K562 (cell line): Measurements from ENCODE around the gene CELF6. TPM values are rescaled to one million over a fixed set of nuclear protein-coding genes. Genes with fewer than 3 reads are reported as not detected.
A peak's percentile ranks its signal among the peaks of the same experiment; 100 is the strongest.

ENCODE experiments used
- BDP1 ChIP-seq: IDR thresholded peaks from 3 replicates; pipeline ENCODE4 v1.6.1; 2011; ENCODE audit not compliant: insufficient read length, insufficient read depth
- BHLHE40 ChIP-seq: IDR thresholded peaks from 2 replicates; pipeline ENCODE4 v1.6.1; 2011; ENCODE audit warnings: low read length, improper control_type of control experiment
- CBX5 ChIP-seq: IDR thresholded peaks from 2 replicates; pipeline ENCODE4 v1.6.1; 2014; ENCODE audit warnings: low read depth, borderline replicate concordance
- CCAR2 ChIP-seq: fragments of 200-400 bp; formaldehyde crosslinking; IDR thresholded peaks from 2 replicates; pipeline ENCODE4 v1.6.1; 2017; ENCODE audit warnings: mild to moderate bottlenecking, low read depth, low read length
- FOSL1 ChIP-seq: fragments of 200-800 bp; sonication (Bioruptor generic); conservative IDR thresholded peaks from 2 replicates; pipeline ENCODE4 v1.6.1; 2016; ENCODE audit warnings: missing genetic modification characterization, missing compliant biosample characterization
- GABPB1 ChIP-seq: sonication (generic); formaldehyde crosslinking; IDR thresholded peaks from 2 replicates; pipeline ENCODE4 v1.8.0; 2022; ENCODE audit warnings: mild to moderate bottlenecking, missing genetic modification reagents
- KDM1A ChIP-seq, 2 experiments: fragments of 450-650 bp; IDR thresholded peaks; 2 replicates each; pipeline ENCODE4 v1.6.1; 2016; ENCODE audit warnings: mild to moderate bottlenecking in 2 of 2
- MED1 ChIP-seq: sonication (generic); formaldehyde crosslinking; IDR thresholded peaks from 2 replicates; pipeline ENCODE4 v1.8.1; 2023; ENCODE audit warnings: missing genetic modification reagents, borderline replicate concordance
- MTA1 ChIP-seq: fragments of 450-650 bp; IDR thresholded peaks from 2 replicates; pipeline ENCODE4 v1.6.1; 2017; ENCODE audit warnings: borderline replicate concordance
- NR2F6 ChIP-seq: fragments of 450-650 bp; formaldehyde crosslinking; IDR thresholded peaks from 2 replicates; pipeline ENCODE4 v1.4.0; 2020; ENCODE audit warnings: mild to moderate bottlenecking
- POLR2A ChIP-seq: fragments of 450-650 bp; conservative IDR thresholded peaks from 2 replicates; pipeline ENCODE4 v1.6.1; 2016
- POLR2AphosphoS5 ChIP-seq: IDR thresholded peaks from 2 replicates; pipeline ENCODE4 v1.6.1; 2011; ENCODE audit warnings: mild to moderate bottlenecking, low read depth, low read length, moderate library complexity; ENCODE audit not compliant: control insufficient read depth, insufficient read depth
- SMARCB1 ChIP-seq: IDR thresholded peaks from 2 replicates; pipeline ENCODE4 v1.6.1; 2011; ENCODE audit warnings: improper control_type of control experiment, low read depth; ENCODE audit not compliant: insufficient read length
- SMARCC2 ChIP-seq: fragments of 450-650 bp; IDR thresholded peaks from 2 replicates; pipeline ENCODE4 v1.6.1; 2017; ENCODE audit warnings: antibody characterized with exemption, moderate library complexity, mild to moderate bottlenecking, low read depth
- TAF7 ChIP-seq: fragments of 450-650 bp; IDR thresholded peaks from 2 replicates; pipeline ENCODE4 v1.6.1; 2016; ENCODE audit warnings: missing genetic modification characterization, missing compliant biosample characterization
- TBL1XR1 ChIP-seq, 2 experiments: IDR thresholded peaks; 2 replicates each; pipeline ENCODE4 v1.6.1; 2012; ENCODE audit warnings: improper control_type of control experiment in 2 of 2, low read length in 2 of 2, mild to moderate bottlenecking in 1 of 2
- ZNF165 ChIP-seq: fragments of 250-450 bp; sonication (Bioruptor Pico); IDR thresholded peaks from 2 replicates; pipeline ENCODE4 v1.4.0; 2020; ENCODE audit warnings: borderline replicate concordance
- ZNF23 ChIP-seq: fragments of 250-450 bp; sonication (Bioruptor Pico); IDR thresholded peaks from 2 replicates; pipeline ENCODE4 v1.4.0; 2020; ENCODE audit warnings: mild to moderate bottlenecking
- ZNF668 ChIP-seq: fragments of 250-450 bp; sonication (Bioruptor Pico); IDR thresholded peaks from 2 replicates; pipeline ENCODE4 v1.8.0; 2022; ENCODE audit warnings: mild to moderate bottlenecking, inconsistent platforms
- ZNF695 ChIP-seq: fragments of 450-650 bp; formaldehyde crosslinking; IDR thresholded peaks from 2 replicates; pipeline ENCODE4 v1.4.0; 2020; ENCODE audit warnings: mild to moderate bottlenecking, moderate library complexity
- ZNF830 ChIP-seq: fragments of 250-450 bp; sonication (Bioruptor Pico); IDR thresholded peaks from 2 replicates; pipeline ENCODE4 v1.5.0; 2021; ENCODE audit warnings: mild to moderate bottlenecking
- polyA plus RNA-seq, 8 experiments: library from polyadenylated mRNA; depleted of rRNA in 4 of 8; stranded (reverse) in 5 of 8; unstranded in 3 of 8; fragments of >200 nt; fragmentation: Nextera tagmentation in 2 of 8; fragmentation: Illumina TruSeq in 1 of 8; extraction: Ambion mirVana in 2 of 8; extraction: Trizol in 1 of 8; gene quantifications; 2 replicates each; pipeline versions ENCODE4 v1.2.1 to v1.2.3, GENCODE V29; 2011 to 2014; ENCODE audit warnings: inconsistent platforms in 1 of 8, missing spikeins in 1 of 8
- total RNA-seq, 7 experiments: library from RNA; depleted of rRNA in 6 of 7; stranded (reverse); fragments of >200 nt in 6 of 7; fragmentation: Illumina TruSeq in 2 of 7; extraction: Trizol in 2 of 7; gene quantifications; 2 replicates each; pipeline versions ENCODE4 v1.2.1 to v1.2.3, GENCODE V29; 2011 to 2021; ENCODE audit warnings: low replicate concordance in 1 of 7
- TF ChIP-seq, protein P1 (sequence below): fragments of 450-650 bp; IDR thresholded peaks from one replicate; pipeline ENCODE4 v1.6.1; 2018; ENCODE audit warnings: mild to moderate bottlenecking, moderate library complexity; ENCODE audit not compliant: partially characterized antibody
- TF ChIP-seq, protein P2 (sequence below): IDR thresholded peaks from 3 replicates; pipeline ENCODE4 v1.6.1; 2011; ENCODE audit warnings: borderline replicate concordance, mild to moderate bottlenecking, moderate library complexity; ENCODE audit not compliant: insufficient read length; ENCODE audit errors: extremely low read depth
- TF ChIP-seq, protein P3 (sequence below): fragments of 450-650 bp; formaldehyde crosslinking; IDR thresholded peaks from 2 replicates; pipeline ENCODE4 v1.4.0; 2020; ENCODE audit warnings: mild to moderate bottlenecking, moderate library complexity

CELF6 gene
- total and polyA plus RNA-seq, 9 of the 15 experiments (the other 6 are each of a cell fraction or from before 2014, with no cell fraction given), result 0.01 to 0.11 TPM; not detected in 7

DNA sequence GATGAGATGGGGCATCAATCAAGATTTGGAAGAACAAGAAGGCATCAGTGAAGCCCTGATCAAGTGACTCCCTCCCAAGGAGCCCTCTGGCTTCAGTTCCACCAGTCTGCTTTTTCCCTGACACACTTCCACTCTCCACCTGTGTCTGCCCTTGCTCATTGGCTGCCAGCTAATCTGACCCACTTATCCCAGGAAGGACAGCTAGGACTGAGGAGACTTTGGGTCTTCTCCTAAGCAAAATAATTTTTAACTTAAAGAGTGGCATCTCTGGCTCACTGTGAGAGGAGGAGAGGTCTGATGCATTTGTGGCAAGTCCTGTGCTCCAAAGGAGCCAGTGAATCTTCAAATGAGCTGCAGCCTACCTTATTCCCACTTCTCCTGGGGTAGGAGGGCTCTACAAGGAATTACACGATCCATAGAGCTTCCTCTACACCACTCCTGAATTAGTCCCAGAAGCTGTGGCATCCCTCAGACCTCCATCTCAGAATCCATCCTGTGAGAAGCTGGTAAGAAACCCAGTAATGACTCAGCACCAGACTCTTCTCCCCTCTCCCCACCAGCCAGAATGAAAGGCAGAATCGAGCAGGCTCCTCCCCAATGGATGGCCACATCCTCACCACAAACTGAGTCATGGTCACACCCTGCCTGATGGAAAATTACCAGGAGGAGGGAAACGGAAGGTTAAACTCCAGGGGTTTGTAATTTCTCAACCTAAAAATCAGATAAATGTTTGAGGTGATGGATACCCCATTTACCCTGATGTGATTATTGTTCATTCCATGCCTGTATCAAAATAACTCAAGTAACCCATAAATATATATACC is 82.7 kb downstream of the CELF6 start (continued):
- TF ChIP-seq BHLHE40 (peak; percentile 59; the same call in 1 of the 2 replicates), KDM1A (IDR thresholded peaks at IDR 0.05) (peak in 1 of 2 experiments; percentile 48; a peak in 2 of 4 replicates), POLR2A (peak; percentile 88), SMARCB1 (no peak), CCAR2 (no peak), TAF7 (peak; percentile 97), MED1 (CRISPR knock-in tag) (no peak), ZNF668 (CRISPR knock-in tag) (no peak), MTA1 (peak; percentile 31; the same call in 1 of the 2 replicates), ZNF695 (CRISPR knock-in tag) (no peak), GABPB1 (CRISPR knock-in tag) (no peak), TBL1XR1 (IDR thresholded peaks at IDR 0.05; ENCODE audit: low read length in 2 of 2) (peak in 1 of 2 experiments; percentile 74; a peak in 1 of 4 replicates), CBX5 (no peak), ZNF165 (CRISPR knock-in tag) (no peak), FOSL1 (tag) (peak; percentile 96), ZNF830 (no peak), ZNF23 (CRISPR knock-in tag) (no peak), POLR2AphosphoS5 (peak; percentile 89), NR2F6 (CRISPR knock-in tag) (no peak), BDP1 (no peak), SMARCC2 (peak; percentile 41; the same call in 1 of the 2 replicates)
- TF ChIP-seq, protein P1, sequence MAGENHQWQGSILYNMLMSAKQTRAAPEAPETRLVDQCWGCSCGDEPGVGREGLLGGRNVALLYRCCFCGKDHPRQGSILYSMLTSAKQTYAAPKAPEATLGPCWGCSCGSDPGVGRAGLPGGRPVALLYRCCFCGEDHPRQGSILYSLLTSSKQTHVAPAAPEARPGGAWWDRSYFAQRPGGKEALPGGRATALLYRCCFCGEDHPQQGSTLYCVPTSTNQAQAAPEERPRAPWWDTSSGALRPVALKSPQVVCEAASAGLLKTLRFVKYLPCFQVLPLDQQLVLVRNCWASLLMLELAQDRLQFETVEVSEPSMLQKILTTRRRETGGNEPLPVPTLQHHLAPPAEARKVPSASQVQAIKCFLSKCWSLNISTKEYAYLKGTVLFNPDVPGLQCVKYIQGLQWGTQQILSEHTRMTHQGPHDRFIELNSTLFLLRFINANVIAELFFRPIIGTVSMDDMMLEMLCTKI, result no peak
- TF ChIP-seq, protein P2, sequence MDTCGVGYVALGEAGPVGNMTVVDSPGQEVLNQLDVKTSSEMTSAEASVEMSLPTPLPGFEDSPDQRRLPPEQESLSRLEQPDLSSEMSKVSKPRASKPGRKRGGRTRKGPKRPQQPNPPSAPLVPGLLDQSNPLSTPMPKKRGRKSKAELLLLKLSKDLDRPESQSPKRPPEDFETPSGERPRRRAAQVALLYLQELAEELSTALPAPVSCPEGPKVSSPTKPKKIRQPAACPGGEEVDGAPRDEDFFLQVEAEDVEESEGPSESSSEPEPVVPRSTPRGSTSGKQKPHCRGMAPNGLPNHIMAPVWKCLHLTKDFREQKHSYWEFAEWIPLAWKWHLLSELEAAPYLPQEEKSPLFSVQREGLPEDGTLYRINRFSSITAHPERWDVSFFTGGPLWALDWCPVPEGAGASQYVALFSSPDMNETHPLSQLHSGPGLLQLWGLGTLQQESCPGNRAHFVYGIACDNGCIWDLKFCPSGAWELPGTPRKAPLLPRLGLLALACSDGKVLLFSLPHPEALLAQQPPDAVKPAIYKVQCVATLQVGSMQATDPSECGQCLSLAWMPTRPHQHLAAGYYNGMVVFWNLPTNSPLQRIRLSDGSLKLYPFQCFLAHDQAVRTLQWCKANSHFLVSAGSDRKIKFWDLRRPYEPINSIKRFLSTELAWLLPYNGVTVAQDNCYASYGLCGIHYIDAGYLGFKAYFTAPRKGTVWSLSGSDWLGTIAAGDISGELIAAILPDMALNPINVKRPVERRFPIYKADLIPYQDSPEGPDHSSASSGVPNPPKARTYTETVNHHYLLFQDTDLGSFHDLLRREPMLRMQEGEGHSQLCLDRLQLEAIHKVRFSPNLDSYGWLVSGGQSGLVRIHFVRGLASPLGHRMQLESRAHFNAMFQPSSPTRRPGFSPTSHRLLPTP, result no peak
- TF ChIP-seq, protein P3, sequence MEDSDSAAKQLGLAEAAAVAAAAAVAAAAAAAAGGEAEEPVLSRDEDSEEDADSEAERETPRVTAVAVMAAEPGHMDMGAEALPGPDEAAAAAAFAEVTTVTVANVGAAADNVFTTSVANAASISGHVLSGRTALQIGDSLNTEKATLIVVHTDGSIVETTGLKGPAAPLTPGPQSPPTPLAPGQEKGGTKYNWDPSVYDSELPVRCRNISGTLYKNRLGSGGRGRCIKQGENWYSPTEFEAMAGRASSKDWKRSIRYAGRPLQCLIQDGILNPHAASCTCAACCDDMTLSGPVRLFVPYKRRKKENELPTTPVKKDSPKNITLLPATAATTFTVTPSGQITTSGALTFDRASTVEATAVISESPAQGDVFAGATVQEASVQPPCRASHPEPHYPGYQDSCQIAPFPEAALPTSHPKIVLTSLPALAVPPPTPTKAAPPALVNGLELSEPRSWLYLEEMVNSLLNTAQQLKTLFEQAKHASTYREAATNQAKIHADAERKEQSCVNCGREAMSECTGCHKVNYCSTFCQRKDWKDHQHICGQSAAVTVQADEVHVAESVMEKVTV (CRISPR knock-in tag), result no peak
